LNCAP (cell line): ENCODE data around the gene FRAT2.

Experiments
- TF ChIP-seq, protein P1 (sequence below): fragments of 450-650 bp; IDR thresholded peaks from 2 replicates; pipeline ENCODE4 v1.5.1; 2017; ENCODE audit warnings: mild to moderate bottlenecking

Gene FRAT2

GRCh38 chr10:97320480-97321031, 14.0 kb downstream of the FRAT2 start:
- TF ChIP-seq, protein P1, sequence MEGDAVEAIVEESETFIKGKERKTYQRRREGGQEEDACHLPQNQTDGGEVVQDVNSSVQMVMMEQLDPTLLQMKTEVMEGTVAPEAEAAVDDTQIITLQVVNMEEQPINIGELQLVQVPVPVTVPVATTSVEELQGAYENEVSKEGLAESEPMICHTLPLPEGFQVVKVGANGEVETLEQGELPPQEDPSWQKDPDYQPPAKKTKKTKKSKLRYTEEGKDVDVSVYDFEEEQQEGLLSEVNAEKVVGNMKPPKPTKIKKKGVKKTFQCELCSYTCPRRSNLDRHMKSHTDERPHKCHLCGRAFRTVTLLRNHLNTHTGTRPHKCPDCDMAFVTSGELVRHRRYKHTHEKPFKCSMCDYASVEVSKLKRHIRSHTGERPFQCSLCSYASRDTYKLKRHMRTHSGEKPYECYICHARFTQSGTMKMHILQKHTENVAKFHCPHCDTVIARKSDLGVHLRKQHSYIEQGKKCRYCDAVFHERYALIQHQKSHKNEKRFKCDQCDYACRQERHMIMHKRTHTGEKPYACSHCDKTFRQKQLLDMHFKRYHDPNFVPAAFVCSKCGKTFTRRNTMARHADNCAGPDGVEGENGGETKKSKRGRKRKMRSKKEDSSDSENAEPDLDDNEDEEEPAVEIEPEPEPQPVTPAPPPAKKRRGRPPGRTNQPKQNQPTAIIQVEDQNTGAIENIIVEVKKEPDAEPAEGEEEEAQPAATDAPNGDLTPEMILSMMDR, result no peak

GRCh38 chr10:97319671-97320479, 14.7 kb downstream of the FRAT2 start:
- TF ChIP-seq, protein P1, result no peak

- TF ChIP-seq, protein P1, result no peak
These were observed 15.5 kb downstream of the FRAT2 start, which contains the start of gene FRAT1 for GRCh38 chr10:97318772-97319651. FRAT1 (plus strand) TSS chr10:97319271; CDS start chr10:97319454, 183 bp downstream.

DNA sequence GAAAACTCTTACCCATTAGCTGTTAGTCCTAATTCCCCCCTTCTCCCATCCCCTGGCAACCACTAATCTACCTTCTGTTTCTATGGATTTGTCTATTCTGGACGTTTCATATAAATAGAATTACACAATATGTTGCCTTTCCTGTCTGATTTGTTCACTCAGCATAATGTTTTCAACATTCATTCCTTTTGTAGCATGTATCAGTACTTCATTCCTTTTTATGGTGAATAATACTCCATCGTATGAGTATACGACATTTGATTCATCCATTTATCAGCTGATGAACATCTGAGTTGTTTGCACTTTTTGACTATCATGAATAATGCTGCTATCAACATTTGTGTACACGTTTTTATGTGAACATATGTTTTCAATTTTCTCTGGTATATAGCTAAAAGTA, 19.9 kb downstream of the FRAT2 start:
- TF ChIP-seq, protein P1, result no peak

DNA sequence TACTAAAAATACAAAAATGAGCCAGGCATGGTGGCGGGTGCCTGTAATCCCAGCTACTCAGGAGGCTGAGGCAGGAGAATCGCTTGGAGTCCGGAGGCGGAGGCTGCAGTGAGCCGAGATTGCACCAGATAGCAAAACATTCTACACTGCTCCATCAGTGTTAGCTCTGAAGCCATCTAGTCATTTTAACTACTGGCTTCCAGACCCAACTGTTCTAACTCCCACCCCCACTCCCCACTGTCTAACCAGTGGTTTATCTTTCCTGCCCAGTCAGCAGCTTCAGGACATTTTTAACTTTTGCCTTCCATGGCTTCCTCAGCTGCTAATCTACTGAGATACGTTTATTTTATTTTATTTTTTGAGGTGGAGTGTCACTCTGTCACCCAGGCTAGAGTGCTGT, 21.6 kb downstream of the FRAT2 start:
- TF ChIP-seq, protein P1, result no peak

DNA sequence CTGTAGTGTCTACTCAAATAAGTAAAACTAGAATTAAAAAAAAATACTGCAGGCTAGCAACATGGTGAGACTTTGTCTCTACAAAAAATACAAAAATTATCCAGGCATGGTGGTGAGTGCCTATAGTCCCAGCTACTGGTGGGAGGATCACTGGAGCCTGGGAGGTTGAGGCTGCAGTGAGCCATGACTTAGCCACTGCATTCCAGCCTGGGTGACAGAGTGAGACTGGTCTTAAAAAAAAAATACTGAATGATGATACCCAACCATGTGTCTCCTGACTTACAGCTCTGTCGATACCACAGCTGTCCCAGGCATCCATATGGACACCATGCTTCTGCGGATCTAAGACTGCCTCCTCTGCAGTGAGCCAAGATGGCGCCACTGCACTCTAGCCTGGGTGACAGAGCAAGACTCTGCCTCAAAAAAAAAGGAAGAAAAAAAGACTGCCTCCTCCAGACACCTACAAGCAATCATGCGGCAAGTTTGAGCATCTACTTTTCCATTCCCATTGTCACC, 23.4 kb downstream of the FRAT2 start:
- TF ChIP-seq, protein P1, result no peak
